Mucosa of gallbladder (tissue), 1 donor: ENCODE measurements around the gene GUCA2B. TPM values are rescaled to one million over a fixed set of nuclear protein-coding genes. Genes with fewer than 3 reads are reported as not detected.

Experiments used
- DNase-seq: peaks from one replicate; pipeline ENCODE4 v3.0.0-alpha.2; 2020; ENCODE audit warnings: low spot score
- total RNA-seq: library from RNA; stranded (reverse); gene quantifications from one replicate; pipeline ENCODE4 v1.2.1, GENCODE V29; 2021
- donor health status: DM: no; HTN: no; CAD: no.

Gene GUCA2B
- total RNA-seq, 1 donor from 2014 or later: 7.9 TPM

- DNase-seq: no peak
Measured at GRCh38 chr1:42189931-42190853, 37.0 kb downstream of the GUCA2B start.

DNA sequence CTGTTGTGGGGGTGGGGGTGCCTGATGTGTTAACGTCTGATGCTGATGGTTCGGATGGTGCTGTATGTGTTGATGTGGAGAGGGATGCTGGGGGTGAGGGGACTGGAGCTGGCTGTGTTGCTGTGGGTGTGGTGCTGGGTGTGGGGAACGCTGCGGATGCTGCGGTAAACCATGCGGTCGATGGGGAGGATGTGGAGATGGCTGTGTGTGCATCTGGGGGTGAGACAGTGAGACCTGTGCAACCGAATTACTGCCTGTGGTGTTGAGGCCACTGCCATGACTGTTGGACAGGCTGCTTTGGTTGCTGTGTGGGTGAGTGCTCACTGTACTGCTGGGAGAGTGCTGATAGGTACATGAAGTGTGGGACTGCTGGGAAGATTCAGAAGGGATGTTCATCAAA lies 38.1 kb downstream of the GUCA2B start:
- no peak for DNase-seq

- DNase-seq: no peak
Measured at GRCh38 chr1:42192106-42192505, 38.9 kb downstream of the GUCA2B start.

DNA sequence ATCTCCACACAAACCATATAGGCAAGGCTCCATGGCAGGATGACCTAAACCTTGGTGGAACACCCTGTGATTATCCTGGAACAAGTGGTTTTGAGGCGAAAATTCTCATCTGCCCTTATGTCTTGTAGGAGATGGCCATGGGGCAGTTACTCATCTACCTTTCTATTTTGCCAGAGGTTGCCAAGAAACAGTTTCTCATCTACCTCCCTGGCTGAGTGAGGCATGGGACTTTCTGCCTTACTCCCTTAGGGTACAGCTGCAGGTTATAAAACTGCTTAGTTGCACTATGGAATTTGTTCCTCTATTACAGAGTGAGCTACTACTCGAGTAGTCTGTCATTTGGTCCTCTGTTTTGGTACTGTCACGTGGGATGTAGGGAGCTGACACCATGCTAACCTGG lies 42.6 kb downstream of the GUCA2B start:
- no peak for DNase-seq

GRCh38 chr1:42198251-42198650 lies 45.0 kb downstream of the GUCA2B start:
- no peak for DNase-seq

GRCh38 chr1:42201986-42202385 lies 48.8 kb downstream of the GUCA2B start:
- DNase-seq: no peak

Other genes with a start within 250 kb of the GUCA2B start
- gene HIVEP3, start 234.5 kb upstream of the GUCA2B start, total RNA-seq: 8.7 TPM
- gene GUCA2A, start 11.3 kb downstream of the GUCA2B start, total RNA-seq: 1.1 TPM
- 39.4 TPM for gene FOXJ3, start 181.8 kb downstream of the GUCA2B start, total RNA-seq
- 4.4 TPM for gene RIMKLA, start 227.4 kb downstream of the GUCA2B start, total RNA-seq